Activated CD8-positive, alpha-beta T cell treated with anti-CD3 and anti-CD28 coated beads for 36 hours (primary cell): ENCODE results near the gene KISS1R. TPM values are rescaled to one million over a fixed set of nuclear protein-coding genes. Genes with fewer than 3 reads are reported as not detected.

Experiments used
- ATAC-seq: fragments of 200-7000 bp; cut with Tn5 transposase; one replicate; pipeline ENCODE4 v1.10.0; 2021; ENCODE audit warnings: mild to moderate bottlenecking, moderate library complexity
- CTCF ChIA-PET: fragments of 350-600 bp; sonication (Branson Sonifier 250); formaldehyde crosslinking; loops from one replicate; lab custom pipeline; 2021; ENCODE audit warnings: antibody characterized with exemption; lab: Charles Lee
- POLR2A ChIA-PET: fragments of 350-600 bp; sonication (Branson Sonifier 250); formaldehyde crosslinking; loops from one replicate; lab custom pipeline; 2021; ENCODE audit warnings: antibody characterized with exemption; lab: Charles Lee
- DNase-seq: peaks from one replicate; pipeline ENCODE4 v3.0.0-alpha.2; 2020
- H3K27ac Mint-ChIP-seq: one replicate; pipeline ENCODE4 v1.8.0; 2021; ENCODE audit warnings: mild to moderate bottlenecking, mixed read lengths
- H3K27me3 Mint-ChIP-seq: one replicate; pipeline ENCODE4 v1.8.0; 2021; ENCODE audit warnings: mixed read lengths
- H3K36me3 Mint-ChIP-seq: one replicate; pipeline ENCODE4 v1.8.0; 2021; ENCODE audit warnings: low read depth, mixed read lengths
- H3K4me1 Mint-ChIP-seq: one replicate; pipeline ENCODE4 v1.8.0; 2021; ENCODE audit warnings: low read depth, mixed read lengths
- H3K4me3 Mint-ChIP-seq: one replicate; pipeline ENCODE4 v1.8.0; 2021; ENCODE audit warnings: mild to moderate bottlenecking, moderate library complexity, mixed read lengths
- H3K9me3 Mint-ChIP-seq: one replicate; pipeline ENCODE4 v1.8.0; 2021; ENCODE audit warnings: mixed read lengths
- intact Hi-C: fragments of 100-400 bp; cut with micrococcal nuclease; formaldehyde crosslinking; loops from one replicate; pipeline ENCODE4 v1.10.0; 2022
- total RNA-seq, 2 experiments: library from RNA; stranded (reverse); gene quantifications; one replicate each; pipeline ENCODE4 v1.2.3, GENCODE V29; 2021
- TF ChIP-seq, protein P1 (sequence below): fragments of 200-600 bp; IDR thresholded peaks from one replicate; pipeline ENCODE4 v1.8.0; 2022; ENCODE audit warnings: antibody characterized with exemption, mild to moderate bottlenecking

The KISS1R gene
- total RNA-seq, 2 experiments from 2014 or later: 14.0 to 15.5 TPM

GRCh38 chr19:870314-870713 is 46.8 kb upstream of the KISS1R start:
- no peak for DNase-seq
- ChIA-PET CTCF (no interaction called here), POLR2A (no interaction called here)
- Mint-ChIP-seq H3K27ac (no peak overlapping the region), H3K36me3 (peaks cover 9% of the 10 kb centered on the region), H3K4me1 (peaks cover 10% of the 10 kb centered on the region), H3K4me3 (no peak overlapping the region), H3K9me3 (peaks cover 2% of the 10 kb centered on the region), H3K27me3 (no peaks in the 10 kb centered on the region)
- TF ChIP-seq, protein P1, sequence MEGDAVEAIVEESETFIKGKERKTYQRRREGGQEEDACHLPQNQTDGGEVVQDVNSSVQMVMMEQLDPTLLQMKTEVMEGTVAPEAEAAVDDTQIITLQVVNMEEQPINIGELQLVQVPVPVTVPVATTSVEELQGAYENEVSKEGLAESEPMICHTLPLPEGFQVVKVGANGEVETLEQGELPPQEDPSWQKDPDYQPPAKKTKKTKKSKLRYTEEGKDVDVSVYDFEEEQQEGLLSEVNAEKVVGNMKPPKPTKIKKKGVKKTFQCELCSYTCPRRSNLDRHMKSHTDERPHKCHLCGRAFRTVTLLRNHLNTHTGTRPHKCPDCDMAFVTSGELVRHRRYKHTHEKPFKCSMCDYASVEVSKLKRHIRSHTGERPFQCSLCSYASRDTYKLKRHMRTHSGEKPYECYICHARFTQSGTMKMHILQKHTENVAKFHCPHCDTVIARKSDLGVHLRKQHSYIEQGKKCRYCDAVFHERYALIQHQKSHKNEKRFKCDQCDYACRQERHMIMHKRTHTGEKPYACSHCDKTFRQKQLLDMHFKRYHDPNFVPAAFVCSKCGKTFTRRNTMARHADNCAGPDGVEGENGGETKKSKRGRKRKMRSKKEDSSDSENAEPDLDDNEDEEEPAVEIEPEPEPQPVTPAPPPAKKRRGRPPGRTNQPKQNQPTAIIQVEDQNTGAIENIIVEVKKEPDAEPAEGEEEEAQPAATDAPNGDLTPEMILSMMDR: no peak
- ATAC-seq: no peak
- intact Hi-C loops: no loop called here

DNA sequence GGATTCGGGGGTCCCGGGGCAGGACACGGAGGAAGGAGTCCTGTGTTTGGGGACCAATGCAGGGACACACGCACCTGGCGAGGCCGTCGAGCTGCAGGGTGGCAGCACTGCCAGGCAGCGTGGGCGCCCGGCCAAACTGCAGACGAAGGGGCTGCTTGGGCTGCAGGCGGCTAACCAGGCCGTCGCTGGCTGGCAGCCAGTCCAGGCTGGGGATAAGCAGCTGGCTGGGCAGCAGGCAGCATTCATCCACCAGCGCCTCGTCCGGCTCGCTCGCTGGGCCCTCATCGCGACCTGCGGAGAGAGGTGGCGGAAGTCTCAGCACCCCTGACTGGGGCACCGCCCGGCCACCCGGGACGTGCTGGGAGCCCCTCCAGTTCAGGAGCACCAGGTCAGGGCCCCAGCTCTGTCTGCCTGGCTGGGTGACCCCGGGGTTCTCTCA is 46.2 kb upstream of the KISS1R start:
- DNase-seq (no peak), ATAC-seq (no peak)
- TF ChIP-seq, protein P1: no peak
- peaks cover 9% of the 10 kb centered on the region for H3K36me3 Mint-ChIP-seq
- H3K4me3 Mint-ChIP-seq: no peak overlapping the region
- ChIA-PET POLR2A (no interaction called here), CTCF (interaction anchor here (1.2 kb wide), 1 partner anchor 15 kb away, joined by 3 read pairs; no protein-coding TSS in a partner anchor)
- H3K27me3 Mint-ChIP-seq: no peaks in the 10 kb centered on the region
- intact Hi-C loops: no loop called here
- H3K4me1 Mint-ChIP-seq: peaks cover 10% of the 10 kb centered on the region
- no peak overlapping the region for H3K27ac Mint-ChIP-seq
- H3K9me3 Mint-ChIP-seq: peaks cover 2% of the 10 kb centered on the region

GRCh38 chr19:871446-872265 is 45.5 kb upstream of the KISS1R start:
- no peak for ATAC-seq
- no peak for DNase-seq
- Mint-ChIP-seq H3K4me3 (no peak overlapping the region), H3K4me1 (peaks cover 10% of the 10 kb centered on the region), H3K36me3 (peaks cover 9% of the 10 kb centered on the region), H3K27me3 (no peaks in the 10 kb centered on the region), H3K27ac (peak overlapping the region; percentile 71), H3K9me3 (peaks cover 2% of the 10 kb centered on the region)
- ChIA-PET CTCF (interaction anchor here (1.2 to 1.8 kb wide), 2 partner anchors 8 to 15 kb away, joined by 3 to 6 read pairs; no protein-coding TSS in a partner anchor), POLR2A (interaction anchor here (1.8 kb wide), 1 partner anchor 9 kb away, joined by 9 read pairs; no protein-coding TSS in a partner anchor)
- intact Hi-C loops: no loop called here
- TF ChIP-seq, protein P1: no peak

- peaks cover 9% of the 10 kb centered on the region for H3K36me3 Mint-ChIP-seq
- peak overlapping the region; percentile 54 for H3K4me3 Mint-ChIP-seq
- H3K27ac Mint-ChIP-seq: peak overlapping the region; percentile 67
- CTCF ChIA-PET: interaction anchor here (1.8 kb wide), 1 partner anchor 9 kb away, joined by 6 read pairs; no protein-coding TSS in a partner anchor
- POLR2A ChIA-PET: interaction anchor here (0.6 to 1.8 kb wide), 2 partner anchors 10 to 18 kb away, joined by 4 to 9 read pairs; no protein-coding TSS in a partner anchor
- peak; percentile 91 for ATAC-seq
- H3K4me1 Mint-ChIP-seq: peaks cover 10% of the 10 kb centered on the region
- H3K27me3 Mint-ChIP-seq: no peaks in the 10 kb centered on the region
- intact Hi-C loops: no loop called here
- TF ChIP-seq, protein P1: no peak
- DNase-seq: peak; percentile 94
- H3K9me3 Mint-ChIP-seq: peaks cover 2% of the 10 kb centered on the region
Observed at GRCh38 chr19:872266-872951, 44.7 kb upstream of the KISS1R start.
